ENCODE measurements around the gene NT5DC2.

Gene NT5DC2

GRCh38 chr3:52509753-52510328 lies 23.8 kb downstream of the NT5DC2 start:
- DNase-seq = no peak

GRCh38 chr3:52507359-52507758 lies 26.3 kb downstream of the NT5DC2 start:
- DNase-seq = no peak

DNA sequence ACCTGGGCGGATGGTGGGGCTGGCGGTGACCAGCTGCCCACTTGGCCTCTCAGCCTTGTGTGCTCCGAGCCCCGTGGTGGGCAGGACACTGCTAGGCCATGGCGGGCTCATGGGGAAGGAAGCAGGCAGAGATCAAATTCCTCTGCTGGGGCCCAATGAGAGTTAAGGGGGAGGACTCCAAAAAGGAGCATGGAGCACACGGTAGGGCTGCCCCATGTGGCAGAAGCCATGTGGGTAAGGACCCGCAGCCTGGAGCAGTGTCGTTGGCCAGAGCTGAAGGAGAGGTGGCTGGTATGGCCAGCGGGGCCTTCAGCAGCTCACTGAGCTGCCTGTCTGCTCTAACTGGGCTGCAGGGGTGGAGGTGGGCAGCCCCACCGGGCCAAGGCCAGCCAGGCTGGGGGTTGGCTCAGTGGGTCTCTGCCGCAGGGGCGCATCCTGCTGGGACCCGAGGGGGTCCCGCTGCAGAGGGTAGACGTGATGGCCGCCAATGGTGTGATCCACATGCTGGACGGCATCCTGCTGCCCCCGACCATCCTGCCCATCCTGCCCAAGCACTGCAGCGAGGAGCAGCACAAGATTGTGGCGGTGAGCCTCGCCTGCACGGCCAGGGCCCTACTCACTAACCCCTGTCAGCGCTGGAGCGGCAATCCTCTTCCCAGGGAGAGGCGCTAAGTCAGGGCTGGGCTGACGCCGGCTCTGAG lies 27.2 kb downstream of the NT5DC2 start:
- no peak for DNase-seq

GRCh38 chr3:52504977-52505376 lies 28.7 kb downstream of the NT5DC2 start:
- no peak for DNase-seq

DNA sequence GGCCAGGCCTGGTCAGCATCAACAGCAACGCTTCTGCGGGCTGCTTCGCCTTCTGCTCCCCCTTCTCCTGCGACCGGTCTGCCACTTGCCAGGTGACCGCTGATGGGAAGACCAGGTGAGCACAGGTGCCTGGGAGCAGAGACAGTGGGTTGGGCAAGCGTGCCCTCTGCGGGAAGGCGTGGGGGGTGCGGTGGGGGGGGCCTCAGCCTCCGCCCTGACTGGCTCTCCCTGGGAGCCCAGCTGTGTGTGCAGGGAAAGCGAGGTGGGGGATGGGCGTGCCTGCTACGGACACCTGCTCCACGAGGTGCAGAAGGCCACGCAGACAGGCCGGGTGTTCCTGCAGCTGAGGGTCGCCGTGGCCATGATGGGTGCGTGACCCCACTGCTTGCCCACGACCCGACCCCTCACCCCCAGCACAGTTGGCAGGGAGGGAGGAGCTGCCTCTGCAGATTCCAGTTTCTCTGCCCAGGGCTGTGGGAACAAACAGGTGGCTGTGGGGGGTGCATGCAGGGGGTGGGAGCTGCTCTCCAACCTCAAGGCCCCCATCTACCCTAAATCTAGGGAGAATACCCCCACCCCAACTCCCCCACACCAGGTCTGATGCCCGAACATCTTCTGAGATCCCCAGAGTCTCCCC lies 29.8 kb downstream of the NT5DC2 start:
- DNase-seq = no peak

DNA sequence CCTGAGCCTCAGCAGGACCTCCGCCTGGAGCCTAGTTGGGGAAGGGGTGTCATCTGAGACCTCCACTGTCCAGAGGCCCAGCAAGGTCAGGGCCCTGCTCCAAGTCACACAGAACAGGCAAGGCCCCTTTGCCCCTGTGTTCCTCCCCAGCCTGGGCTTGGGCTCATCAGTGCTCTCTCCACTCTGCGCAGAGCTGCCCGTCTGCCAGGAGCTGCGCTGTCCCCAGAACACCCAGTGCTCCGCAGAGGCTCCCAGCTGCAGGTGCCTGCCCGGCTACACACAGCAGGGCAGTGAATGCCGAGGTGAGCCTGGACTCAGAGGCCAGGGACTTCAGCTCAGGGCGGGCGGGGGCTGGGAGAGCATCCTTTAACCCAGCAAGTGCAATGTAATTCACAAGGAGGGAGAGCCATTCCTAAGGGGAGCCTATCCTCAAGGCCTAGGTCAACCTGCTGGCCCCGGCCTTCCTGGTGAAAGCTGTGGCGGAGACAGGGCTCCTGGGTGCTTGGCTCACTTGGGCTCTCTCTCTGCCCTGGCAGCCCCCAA lies 30.8 kb downstream of the NT5DC2 start:
- no peak for DNase-seq

DNA sequence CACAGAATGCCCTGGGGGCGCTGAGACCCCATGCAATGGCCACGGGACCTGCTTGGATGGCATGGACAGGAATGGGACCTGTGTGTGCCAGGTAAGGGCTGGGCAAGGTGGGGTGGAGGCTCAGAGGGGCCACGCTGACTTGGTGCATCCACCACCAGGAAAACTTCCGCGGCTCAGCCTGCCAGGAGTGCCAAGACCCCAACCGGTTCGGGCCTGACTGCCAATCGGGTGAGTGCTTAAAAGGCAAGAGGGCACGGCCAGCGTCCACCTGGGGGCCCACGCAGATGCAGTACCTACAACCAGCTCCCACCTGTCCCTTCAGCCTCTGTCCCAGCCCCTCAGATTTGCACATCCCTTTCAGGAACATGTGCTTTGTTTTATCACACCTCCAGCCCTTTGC lies 31.7 kb downstream of the NT5DC2 start:
- DNase-seq = no peak

- DNase-seq = no peak
Observed at GRCh38 chr3:52501046-52501445, 32.6 kb downstream of the NT5DC2 start.

GRCh38 chr3:52498137-52499054 lies 35.3 kb downstream of the NT5DC2 start:
- peak; percentile 31 for DNase-seq

DNA sequence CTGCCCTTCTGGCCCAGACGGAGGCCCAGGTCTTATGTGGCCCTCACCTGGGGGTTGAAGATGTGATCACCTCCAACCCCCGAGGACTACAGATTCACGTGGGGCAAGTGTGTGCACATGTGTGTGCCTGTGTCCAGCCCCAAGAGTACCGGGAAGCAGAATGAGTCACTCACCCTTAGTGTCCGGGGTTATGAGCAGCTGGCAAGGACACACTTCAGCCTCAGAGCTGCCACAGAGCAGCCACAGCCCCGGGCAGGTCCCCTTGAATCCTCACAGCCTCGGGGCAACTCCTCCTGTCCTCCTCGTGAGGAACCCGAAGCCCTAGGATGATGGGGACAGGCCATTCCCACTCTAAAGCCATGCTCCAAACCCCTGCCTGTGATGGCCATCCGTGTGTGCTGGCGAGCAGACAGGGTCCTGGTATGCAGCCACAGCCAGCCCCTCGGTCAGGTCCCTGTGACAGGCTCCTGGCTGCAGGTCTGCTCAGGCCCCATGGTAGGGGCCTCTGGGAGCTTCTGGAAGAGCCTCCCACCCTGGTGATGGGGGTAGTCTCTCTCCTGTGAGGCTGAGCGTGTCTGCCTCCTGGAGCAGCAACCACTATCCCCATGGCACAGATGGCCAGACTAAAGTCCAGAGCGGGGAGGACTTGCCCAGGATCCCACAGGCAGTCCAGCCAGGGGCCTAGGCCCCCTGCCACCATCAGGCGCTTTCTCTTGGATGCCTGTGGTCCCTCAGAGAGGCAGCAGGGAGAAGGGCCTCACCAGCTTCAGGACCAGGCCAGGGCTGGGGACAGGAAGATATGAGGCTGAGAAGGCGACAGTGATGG lies 37.7 kb downstream of the NT5DC2 start:
- no peak for DNase-seq

GRCh38 chr3:52494886-52495495 lies 38.7 kb downstream of the NT5DC2 start, which contains the start of gene STAB1:
STAB1 (plus strand) TSS chr3:52495338; CDS start chr3:52495414, 76 bp downstream.
- no peak for DNase-seq

DNA sequence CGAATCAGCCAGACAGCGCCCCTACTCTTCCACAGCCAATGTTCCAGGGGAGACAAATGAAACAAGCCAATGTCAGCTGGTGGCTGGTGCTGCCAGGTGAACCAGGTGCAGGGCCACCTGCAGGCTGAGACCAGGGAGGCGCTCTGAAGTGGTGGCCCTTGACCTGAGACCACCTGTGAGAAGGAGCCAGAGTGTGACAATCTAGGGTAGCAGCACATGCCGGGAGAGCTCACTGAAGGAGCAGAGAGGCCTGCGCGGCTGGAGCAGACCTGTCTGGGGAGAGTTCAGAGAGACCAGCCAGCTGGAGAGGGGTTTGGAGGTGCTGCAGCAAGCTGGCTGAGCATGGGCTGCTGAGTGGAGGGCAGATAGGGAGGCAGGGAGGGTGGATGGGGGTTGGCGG lies 39.2 kb downstream of the NT5DC2 start:
- no peak for DNase-seq

GRCh38 chr3:52493232-52494017 lies 40.2 kb downstream of the NT5DC2 start:
- no peak for DNase-seq

GRCh38 chr3:52492059-52492458 lies 41.6 kb downstream of the NT5DC2 start:
- DNase-seq = no peak

- DNase-seq = no peak
Observed at GRCh38 chr3:52490939-52491526, 42.6 kb downstream of the NT5DC2 start.

DNA sequence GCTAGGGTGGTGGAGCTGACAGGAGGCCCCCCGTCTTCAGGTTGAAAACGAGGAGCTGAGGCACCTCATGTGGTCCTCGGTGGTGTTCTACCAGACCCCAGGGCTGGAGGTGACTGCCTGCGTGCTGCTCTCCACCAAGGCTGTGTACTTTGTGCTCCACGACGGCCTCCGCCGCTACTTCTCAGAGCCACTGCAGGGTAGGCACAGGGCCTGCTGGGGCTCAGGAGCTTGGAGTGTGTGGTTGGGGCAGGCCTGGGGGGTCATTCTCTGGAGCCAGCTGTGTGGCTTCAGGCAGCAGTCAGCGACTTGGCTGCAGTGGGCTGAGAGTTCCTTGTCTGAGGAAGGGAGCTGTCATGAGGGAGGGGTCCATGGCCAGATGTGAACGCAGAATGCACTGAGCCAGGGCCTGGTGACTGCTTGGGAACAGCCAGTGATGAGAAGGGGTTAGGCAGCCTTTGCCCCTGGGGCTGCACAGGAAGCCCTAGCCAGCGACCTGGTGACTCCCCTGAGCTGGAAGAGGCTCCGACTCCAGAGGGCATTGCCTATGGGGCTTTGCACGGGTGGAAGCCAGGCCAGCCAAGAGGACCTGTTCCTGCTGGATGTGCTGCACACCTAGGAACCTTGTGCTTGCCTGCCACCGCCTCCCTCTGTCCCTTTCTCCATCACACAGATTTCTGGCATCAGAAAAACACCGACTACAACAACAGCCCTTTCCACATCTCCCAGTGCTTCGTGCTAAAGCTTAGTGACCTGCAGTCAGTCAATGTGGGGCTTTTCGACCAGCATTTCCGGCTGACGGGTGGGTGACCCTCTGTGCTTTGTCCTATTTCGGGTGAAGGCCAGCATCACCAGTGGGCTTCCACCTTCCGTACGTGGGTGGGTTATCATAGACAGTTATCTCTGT lies 43.4 kb downstream of the NT5DC2 start:
- DNase-seq = no peak

GRCh38 chr3:52489453-52489852 lies 44.2 kb downstream of the NT5DC2 start:
- no peak for DNase-seq

- DNase-seq = no peak
Observed at GRCh38 chr3:52488746-52489145, 44.9 kb downstream of the NT5DC2 start.

All from CD4-positive, alpha-beta T cell treated with Interleukin-10 for 1 hour (primary cell).